Fibroblast of skin of right biceps (primary cell): ENCODE data around the gene TMEM266.
A peak's percentile ranks its signal among the peaks of the same experiment; 100 is the strongest.

Source experiments
- DNase-seq: peaks from one replicate; pipeline ENCODE4 v3.0.0-alpha.2; 2013

The TMEM266 gene

GRCh38 chr15:76138436-76138835 lies 78.7 kb downstream of the TMEM266 start:
- no peak for DNase-seq

GRCh38 chr15:76139368-76140073 lies 79.7 kb downstream of the TMEM266 start:
- peak; percentile 64 for DNase-seq

- DNase-seq, result no peak
Measured at GRCh38 chr15:76140074-76140464, 80.3 kb downstream of the TMEM266 start.

GRCh38 chr15:76146812-76147211 lies 87.0 kb downstream of the TMEM266 start:
- no peak for DNase-seq

- peak; percentile 26 for DNase-seq
Measured at GRCh38 chr15:76147906-76148570, 88.3 kb downstream of the TMEM266 start.

GRCh38 chr15:76149291-76149915 lies 89.6 kb downstream of the TMEM266 start:
- DNase-seq, result peak; percentile 42

- no peak for DNase-seq
Measured at GRCh38 chr15:76150513-76150912, 90.7 kb downstream of the TMEM266 start.

- DNase-seq, result peak; percentile 88
Measured at GRCh38 chr15:76150971-76151598, 91.3 kb downstream of the TMEM266 start.

- no peak for DNase-seq
Measured at GRCh38 chr15:76151599-76151974, 91.8 kb downstream of the TMEM266 start.

GRCh38 chr15:76152197-76152596 lies 92.4 kb downstream of the TMEM266 start:
- DNase-seq, result no peak

- DNase-seq, result no peak
Measured at GRCh38 chr15:76153241-76154197, 93.7 kb downstream of the TMEM266 start.

- DNase-seq, result peak; percentile 71
Measured at GRCh38 chr15:76155731-76156130, 95.9 kb downstream of the TMEM266 start.

- DNase-seq, result no peak
Measured at GRCh38 chr15:76158226-76158625, 98.4 kb downstream of the TMEM266 start.

- no peak for DNase-seq
Measured at GRCh38 chr15:76158815-76159214, 99.0 kb downstream of the TMEM266 start.

- DNase-seq, result no peak
Measured at GRCh38 chr15:76159282-76159681, 99.5 kb downstream of the TMEM266 start.

- no peak for DNase-seq
Measured at GRCh38 chr15:76160426-76161152, 100.8 kb downstream of the TMEM266 start.

- DNase-seq, result no peak
Measured at GRCh38 chr15:76161153-76162035, 101.6 kb downstream of the TMEM266 start.

GRCh38 chr15:76162036-76162398 lies 102.2 kb downstream of the TMEM266 start:
- DNase-seq, result no peak

GRCh38 chr15:76162784-76163456 lies 103.1 kb downstream of the TMEM266 start:
- DNase-seq, result no peak
